ENCODE data around the gene STRBP.
"Not testable (repeated sequence)": the region's sequence is repeated elsewhere in the genome, so short reads cannot be mapped to it uniquely, and the experiment has no call there.

STRBP gene

GRCh38 chr9:123268465-123269259, at the start of gene STRBP:
TSS of gene STRBP (minus strand) at chr9:123268586. CDS start at chr9:123184134, 84,452 bp downstream.
- peak; percentile 81 to 88 for DNase-seq (ENCODE audit: low read depth in 2 of 2)

- no peak for DNase-seq (ENCODE audit: low read depth in 2 of 2)
Measured at GRCh38 chr9:123316053-123316718, 47.8 kb upstream of the STRBP start.

- no peak for DNase-seq (ENCODE audit: low read depth in 2 of 2)
Measured at GRCh38 chr9:123315635-123316034, 47.2 kb upstream of the STRBP start.

- no peak for DNase-seq (ENCODE audit: low read depth in 2 of 2)
Measured at GRCh38 chr9:123314617-123315016, 46.2 kb upstream of the STRBP start.

GRCh38 chr9:123312306-123312877, 44.0 kb upstream of the STRBP start:
- DNase-seq (ENCODE audit: low read depth in 2 of 2) = no peak

GRCh38 chr9:123311250-123311752, 42.9 kb upstream of the STRBP start:
- DNase-seq (ENCODE audit: low read depth in 2 of 2) = no peak

- DNase-seq (ENCODE audit: low read depth in 2 of 2) = no peak
Measured at GRCh38 chr9:123310551-123311249, 42.3 kb upstream of the STRBP start.

- DNase-seq (ENCODE audit: low read depth in 2 of 2) = no peak
Measured at GRCh38 chr9:123309611-123310010, 41.2 kb upstream of the STRBP start.

GRCh38 chr9:123305879-123306278, 37.5 kb upstream of the STRBP start:
- DNase-seq (ENCODE audit: low read depth in 2 of 2) = no peak

GRCh38 chr9:123304340-123304691, 35.9 kb upstream of the STRBP start:
- DNase-seq (ENCODE audit: low read depth in 2 of 2) = no peak

- DNase-seq (ENCODE audit: low read depth in 2 of 2) = peak in 1 of 2 donors; percentile 3
Measured at GRCh38 chr9:123302348-123303214, 34.2 kb upstream of the STRBP start.

GRCh38 chr9:123301936-123302335, 33.5 kb upstream of the STRBP start:
- DNase-seq (ENCODE audit: low read depth in 2 of 2) = not testable (repeated sequence)

GRCh38 chr9:123300554-123300953, 32.2 kb upstream of the STRBP start:
- no peak for DNase-seq (ENCODE audit: low read depth in 2 of 2)

- no peak for DNase-seq (ENCODE audit: low read depth in 2 of 2)
Measured at GRCh38 chr9:123299558-123300126, 31.3 kb upstream of the STRBP start.

GRCh38 chr9:123296174-123296573, 27.8 kb upstream of the STRBP start:
- no peak for DNase-seq (ENCODE audit: low read depth in 2 of 2)

- no peak for DNase-seq (ENCODE audit: low read depth in 2 of 2)
Measured at GRCh38 chr9:123291736-123292135, 23.4 kb upstream of the STRBP start.

GRCh38 chr9:123290764-123291163, 22.4 kb upstream of the STRBP start:
- no peak for DNase-seq (ENCODE audit: low read depth in 2 of 2)

- no peak for DNase-seq (ENCODE audit: low read depth in 2 of 2)
Measured at GRCh38 chr9:123287639-123288038, 19.3 kb upstream of the STRBP start.

GRCh38 chr9:123286324-123286723, 17.9 kb upstream of the STRBP start:
- DNase-seq (ENCODE audit: low read depth in 2 of 2) = no peak

- no peak for DNase-seq (ENCODE audit: low read depth in 2 of 2)
Measured at GRCh38 chr9:123284656-123285055, 16.3 kb upstream of the STRBP start.

- no peak for DNase-seq (ENCODE audit: low read depth in 2 of 2)
Measured at GRCh38 chr9:123283455-123283854, 15.1 kb upstream of the STRBP start.
